ENCODE measurements around the gene ZNF181.
A peak's percentile ranks its signal among the peaks of the same experiment; 100 is the strongest.

The ZNF181 gene

DNA sequence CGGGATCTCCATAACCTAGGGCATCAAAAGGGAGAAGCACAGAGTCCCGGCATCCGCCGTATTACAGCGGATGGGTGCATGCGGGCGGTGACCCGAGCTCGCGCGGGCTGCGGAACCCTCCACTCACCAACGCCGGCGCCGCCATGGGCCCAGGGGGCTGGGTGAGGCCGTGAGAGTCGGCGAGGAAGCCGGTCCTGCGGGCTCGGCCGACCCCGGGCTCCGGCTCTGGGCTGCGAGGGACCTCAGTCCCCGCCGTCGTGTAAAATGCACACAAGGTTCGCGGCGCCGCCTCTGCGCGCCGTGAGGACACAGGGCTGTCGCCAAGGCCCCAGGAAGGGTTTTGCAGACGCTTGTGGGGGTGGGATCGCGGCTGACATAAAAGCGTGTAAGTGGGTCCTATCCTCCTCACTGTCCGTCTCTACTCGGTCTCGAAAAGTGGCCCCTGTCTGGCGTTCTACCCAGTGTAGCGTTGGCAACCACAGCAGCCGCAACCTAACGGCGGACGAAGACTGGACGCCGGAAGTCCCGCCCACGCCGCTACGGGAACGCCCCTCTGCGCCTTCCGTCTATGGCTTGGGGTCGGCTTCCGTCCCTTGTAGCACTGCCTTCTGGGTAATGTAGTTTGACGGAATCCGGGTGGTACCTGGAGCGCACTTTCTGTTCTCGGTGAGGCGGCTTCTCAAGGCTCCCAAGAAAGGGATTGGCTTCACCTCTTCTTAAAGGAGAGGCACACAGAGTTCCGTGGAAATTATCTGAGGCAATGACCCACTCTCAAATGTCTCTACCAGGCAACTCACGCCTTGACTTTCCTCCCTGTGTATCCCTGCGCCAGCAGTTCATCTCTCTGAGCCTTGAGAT lies 38.9 kb downstream of the ZNF181 start, which contains the start of gene ZNF599:
Gene ZNF599 (minus strand): TSS at position 519 of the 858 bp plus-strand sequence. CDS start 374 bp downstream, at position 145.
- Mint-ChIP-seq H3K4me1 (peaks cover 15% of the 10 kb centered on the region), H3K9me3 (no peaks in the 10 kb centered on the region), H3K4me3 (peak within 1 kb of the TSS; percentile 84), H3K27ac (ENCODE audit: low read depth) (peak within 1 kb of the TSS; percentile 78), H3K27me3 (no peaks in the 10 kb centered on the region), H3K36me3 (ENCODE audit: insufficient read depth) (no peaks in the 10 kb centered on the region)
- DNase-seq (ENCODE audit: low spot score in 2 of 2) (peak; percentile 77 to 79), ATAC-seq (replicated peaks; ENCODE audit: extremely low read depth, poor library complexity, severe bottlenecking) (peak; percentile 98)

DNA sequence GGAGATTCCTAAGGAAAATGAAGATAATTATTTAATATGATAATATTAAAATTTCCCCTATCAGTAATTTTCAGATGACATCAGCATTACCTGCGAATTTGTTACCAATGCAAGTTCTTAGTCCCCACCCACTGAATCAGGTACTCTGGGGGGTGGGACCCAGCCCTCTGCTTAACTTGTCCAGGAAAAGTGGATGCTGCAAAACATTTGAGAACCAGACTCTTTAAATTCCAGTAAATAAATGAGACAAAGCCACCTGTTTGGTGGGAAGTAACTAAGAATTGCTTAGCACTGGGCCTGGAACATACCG lies 39.5 kb downstream of the ZNF181 start:
- H3K4me3 Mint-ChIP-seq = peak overlapping the region; percentile 84

DNA sequence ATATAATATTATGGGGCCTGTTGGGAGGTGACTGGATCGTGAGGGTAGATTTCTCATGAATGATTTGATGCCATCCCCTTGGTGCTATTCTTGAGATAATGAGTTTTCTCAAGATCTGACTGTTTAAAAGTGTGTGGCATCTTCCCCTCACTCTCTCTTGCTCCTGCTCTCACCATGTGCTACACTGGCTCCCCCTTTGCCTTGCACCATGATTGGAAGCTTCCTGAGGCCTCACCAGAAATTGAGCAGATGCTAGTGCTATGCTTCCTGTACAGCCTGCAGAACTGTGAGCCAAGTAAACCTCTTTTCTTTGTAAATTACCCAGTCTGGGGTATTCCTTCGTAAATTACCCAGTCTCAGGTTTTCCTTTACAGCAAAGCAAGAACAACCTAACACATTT lies 40.8 kb downstream of the ZNF181 start:
- H3K27ac Mint-ChIP-seq (ENCODE audit: low read depth) = no peak overlapping the region
- no peaks in the 10 kb centered on the region for H3K36me3 Mint-ChIP-seq (ENCODE audit: insufficient read depth)
- peaks cover 15% of the 10 kb centered on the region for H3K4me1 Mint-ChIP-seq
- H3K9me3 Mint-ChIP-seq = no peaks in the 10 kb centered on the region
- no peak overlapping the region for H3K4me3 Mint-ChIP-seq
- DNase-seq (ENCODE audit: low spot score in 2 of 2) (no peak), ATAC-seq (replicated peaks; ENCODE audit: extremely low read depth, poor library complexity, severe bottlenecking) (no peak)
- H3K27me3 Mint-ChIP-seq = no peaks in the 10 kb centered on the region

More for the DNA sequence above, 39.5 kb downstream of the ZNF181 start:
- Mint-ChIP-seq H3K27me3 (no peaks in the 10 kb centered on the region), H3K4me1 (peaks cover 15% of the 10 kb centered on the region), H3K9me3 (no peaks in the 10 kb centered on the region), H3K36me3 (ENCODE audit: insufficient read depth) (no peaks in the 10 kb centered on the region), H3K27ac (ENCODE audit: low read depth) (no peak overlapping the region)
- DNase-seq (ENCODE audit: low spot score in 2 of 2) (no peak), ATAC-seq (replicated peaks; ENCODE audit: extremely low read depth, poor library complexity, severe bottlenecking) (no peak)

DNA sequence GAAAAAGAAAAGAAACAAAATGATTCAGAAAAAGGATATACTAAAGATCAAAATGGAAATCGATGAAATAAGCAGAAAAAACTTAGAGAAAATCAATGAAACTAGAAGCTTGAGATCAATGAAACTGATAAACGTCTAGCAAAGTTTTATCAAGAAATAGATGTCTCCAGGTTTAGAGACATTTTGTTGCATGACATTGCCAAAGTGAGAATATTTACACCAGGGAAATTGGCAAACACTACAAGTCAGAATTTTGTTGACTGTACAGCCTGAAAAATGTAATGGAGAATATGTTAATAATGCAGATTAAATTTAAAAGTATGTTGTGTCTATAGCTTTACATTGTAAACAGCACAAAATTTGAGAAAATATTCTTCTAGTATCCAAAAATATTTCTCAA lies 44.3 kb downstream of the ZNF181 start:
- no peaks in the 10 kb centered on the region for H3K36me3 Mint-ChIP-seq (ENCODE audit: insufficient read depth)
- H3K27ac Mint-ChIP-seq (ENCODE audit: low read depth) = no peak overlapping the region
- no peaks in the 10 kb centered on the region for H3K9me3 Mint-ChIP-seq
- H3K4me3 Mint-ChIP-seq = no peak overlapping the region
- H3K27me3 Mint-ChIP-seq = no peaks in the 10 kb centered on the region
- ATAC-seq (replicated peaks; ENCODE audit: extremely low read depth, poor library complexity, severe bottlenecking) (no peak), DNase-seq (ENCODE audit: low spot score in 2 of 2) (no peak)
- H3K4me1 Mint-ChIP-seq = no peaks in the 10 kb centered on the region

DNA sequence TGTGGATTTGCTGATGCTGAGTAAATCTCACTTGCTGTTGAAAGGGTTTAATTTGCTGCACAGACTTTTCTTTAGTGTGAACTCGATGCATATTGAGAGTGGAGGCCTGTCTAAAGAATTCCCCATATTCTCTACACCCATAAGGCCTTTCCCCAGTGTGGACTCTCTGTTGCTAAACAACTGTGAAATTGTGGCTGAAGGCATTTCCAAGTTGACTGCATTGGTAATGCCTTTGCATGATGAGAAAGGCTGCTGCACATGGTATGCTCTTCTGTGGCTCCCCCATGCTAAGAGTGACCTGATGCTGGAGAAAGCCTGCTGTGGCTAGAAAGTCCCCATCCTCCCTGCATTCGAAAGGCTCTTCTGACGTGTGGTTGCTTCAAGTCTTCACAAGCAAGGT lies 45.6 kb downstream of the ZNF181 start:
- Mint-ChIP-seq H3K9me3 (no peaks in the 10 kb centered on the region), H3K4me1 (no peaks in the 10 kb centered on the region), H3K36me3 (ENCODE audit: insufficient read depth) (no peaks in the 10 kb centered on the region), H3K27ac (ENCODE audit: low read depth) (no peak overlapping the region), H3K4me3 (no peak overlapping the region), H3K27me3 (no peaks in the 10 kb centered on the region)
- ATAC-seq (replicated peaks; ENCODE audit: extremely low read depth, poor library complexity, severe bottlenecking) (no peak), DNase-seq (ENCODE audit: low spot score in 2 of 2) (no peak)

DNA sequence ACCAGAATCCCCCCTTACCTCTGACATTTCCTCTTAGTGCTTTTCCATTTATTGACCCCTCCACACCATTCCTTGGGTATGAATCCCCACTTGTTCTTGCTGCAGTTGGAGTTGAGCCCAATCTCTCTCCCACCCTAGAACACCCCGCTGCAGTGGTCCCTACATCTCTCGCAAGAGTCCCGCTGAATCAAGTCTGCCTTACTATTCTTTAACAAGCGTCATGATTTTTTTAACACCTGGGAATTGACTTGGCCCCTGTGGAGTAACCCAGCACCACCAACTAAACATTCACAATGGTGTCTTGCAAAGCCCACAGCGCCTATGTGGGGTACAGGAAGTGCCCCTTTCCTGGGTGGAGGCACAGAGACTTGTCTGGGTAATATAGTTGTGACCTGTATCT lies 52.2 kb downstream of the ZNF181 start:
- Mint-ChIP-seq H3K4me3 (no peak overlapping the region), H3K9me3 (no peaks in the 10 kb centered on the region), H3K36me3 (ENCODE audit: insufficient read depth) (no peaks in the 10 kb centered on the region), H3K27me3 (no peaks in the 10 kb centered on the region), H3K27ac (ENCODE audit: low read depth) (no peak overlapping the region), H3K4me1 (no peaks in the 10 kb centered on the region)
- ATAC-seq (replicated peaks; ENCODE audit: extremely low read depth, poor library complexity, severe bottlenecking) (no peak), DNase-seq (ENCODE audit: low spot score in 2 of 2) (no peak)

DNA sequence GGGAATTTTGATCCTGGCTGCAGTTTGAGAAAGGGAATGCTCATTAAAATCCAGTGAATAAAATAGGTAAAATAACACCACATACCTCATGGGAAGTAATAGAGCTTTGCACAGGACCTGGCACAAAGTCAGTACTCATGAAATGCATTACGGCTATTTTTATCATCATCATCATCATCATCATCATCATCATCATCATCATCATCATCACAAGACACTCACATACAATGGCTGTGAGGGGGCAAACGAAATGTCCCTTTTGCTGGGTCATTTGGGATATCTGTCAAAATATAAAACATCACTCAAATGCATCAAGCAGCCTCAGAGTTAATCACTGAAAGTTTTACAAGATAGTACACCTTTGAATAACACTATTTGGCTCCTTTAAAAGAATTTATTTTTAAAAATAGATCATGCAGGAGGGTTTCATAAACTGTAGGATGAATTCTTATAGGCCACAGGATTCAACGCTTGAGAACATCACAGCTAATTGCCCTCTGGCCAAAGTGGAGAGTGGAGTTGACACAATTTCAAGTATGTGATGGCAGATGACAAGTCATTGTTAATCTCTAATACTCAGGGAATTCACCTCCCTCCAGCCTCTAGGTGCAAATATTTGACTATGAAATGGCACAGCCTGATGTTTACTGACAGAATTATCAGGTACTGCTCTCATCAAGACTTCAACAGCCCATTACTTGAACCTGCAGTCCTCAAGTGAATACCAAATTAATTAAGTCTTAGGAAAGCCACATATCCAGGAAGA lies 53.2 kb downstream of the ZNF181 start:
- H3K27me3 Mint-ChIP-seq = no peaks in the 10 kb centered on the region
- no peak for ATAC-seq (replicated peaks; ENCODE audit: extremely low read depth, poor library complexity, severe bottlenecking)

DNA sequence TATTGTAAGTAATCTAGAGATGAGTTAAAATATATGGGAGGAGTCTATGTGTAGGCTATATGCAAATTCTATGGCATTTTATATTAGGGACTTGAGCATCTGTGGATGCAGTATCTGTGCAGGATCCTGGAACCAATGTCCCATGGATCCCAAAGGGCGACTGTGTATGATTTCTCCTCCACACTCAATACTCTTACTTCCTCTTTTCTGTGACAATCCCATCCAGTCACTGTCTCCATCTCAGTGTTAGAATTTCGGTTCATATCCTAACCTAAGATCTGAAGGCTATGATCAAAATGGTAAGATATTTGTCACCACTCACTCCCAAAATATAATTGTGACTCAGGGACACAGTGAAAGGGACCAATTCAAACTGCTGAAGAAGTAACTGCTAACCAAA lies 54.0 kb downstream of the ZNF181 start:
- Mint-ChIP-seq H3K27me3 (no peaks in the 10 kb centered on the region), H3K27ac (ENCODE audit: low read depth) (no peak overlapping the region), H3K9me3 (no peaks in the 10 kb centered on the region), H3K4me1 (peaks cover 3% of the 10 kb centered on the region), H3K36me3 (ENCODE audit: insufficient read depth) (no peaks in the 10 kb centered on the region), H3K4me3 (no peak overlapping the region)
- ATAC-seq (replicated peaks; ENCODE audit: extremely low read depth, poor library complexity, severe bottlenecking) = no peak
- no peak for DNase-seq (ENCODE audit: low spot score in 2 of 2)

More for the DNA sequence above, 53.2 kb downstream of the ZNF181 start:
- H3K36me3 Mint-ChIP-seq (ENCODE audit: insufficient read depth) = no peaks in the 10 kb centered on the region
- no peaks in the 10 kb centered on the region for H3K9me3 Mint-ChIP-seq
- H3K4me3 Mint-ChIP-seq = no peak overlapping the region
- DNase-seq (ENCODE audit: low spot score in 2 of 2) = no peak
- H3K4me1 Mint-ChIP-seq = no peaks in the 10 kb centered on the region
- H3K27ac Mint-ChIP-seq (ENCODE audit: low read depth) = no peak overlapping the region

DNA sequence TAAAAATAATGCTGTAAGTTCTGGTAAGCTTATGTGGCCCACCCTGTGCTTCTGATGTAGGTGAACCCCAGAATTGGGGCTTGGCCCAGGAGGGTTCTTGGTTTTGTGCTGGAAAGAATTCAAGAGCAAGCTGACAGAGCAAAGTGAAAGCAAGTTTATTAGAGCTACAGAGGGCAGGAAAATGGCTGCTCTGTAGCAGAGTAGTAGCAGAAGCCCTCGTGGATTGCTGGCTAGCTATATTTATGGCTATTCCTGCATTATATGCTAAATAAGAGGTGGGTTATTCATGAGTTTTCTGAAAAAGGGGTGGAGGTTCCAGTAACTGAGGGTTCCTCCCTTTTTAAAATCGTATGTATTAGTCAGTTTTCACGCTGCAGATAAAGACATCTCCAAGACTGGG lies 59.5 kb downstream of the ZNF181 start:
- Mint-ChIP-seq H3K27me3 (no peaks in the 10 kb centered on the region), H3K9me3 (peaks cover 6% of the 10 kb centered on the region), H3K27ac (ENCODE audit: low read depth) (no peak overlapping the region), H3K4me3 (peak overlapping the region; percentile 21), H3K4me1 (peaks cover 12% of the 10 kb centered on the region), H3K36me3 (ENCODE audit: insufficient read depth) (no peaks in the 10 kb centered on the region)
- DNase-seq (ENCODE audit: low spot score in 2 of 2) = no peak
- no peak for ATAC-seq (replicated peaks; ENCODE audit: extremely low read depth, poor library complexity, severe bottlenecking)

DNA sequence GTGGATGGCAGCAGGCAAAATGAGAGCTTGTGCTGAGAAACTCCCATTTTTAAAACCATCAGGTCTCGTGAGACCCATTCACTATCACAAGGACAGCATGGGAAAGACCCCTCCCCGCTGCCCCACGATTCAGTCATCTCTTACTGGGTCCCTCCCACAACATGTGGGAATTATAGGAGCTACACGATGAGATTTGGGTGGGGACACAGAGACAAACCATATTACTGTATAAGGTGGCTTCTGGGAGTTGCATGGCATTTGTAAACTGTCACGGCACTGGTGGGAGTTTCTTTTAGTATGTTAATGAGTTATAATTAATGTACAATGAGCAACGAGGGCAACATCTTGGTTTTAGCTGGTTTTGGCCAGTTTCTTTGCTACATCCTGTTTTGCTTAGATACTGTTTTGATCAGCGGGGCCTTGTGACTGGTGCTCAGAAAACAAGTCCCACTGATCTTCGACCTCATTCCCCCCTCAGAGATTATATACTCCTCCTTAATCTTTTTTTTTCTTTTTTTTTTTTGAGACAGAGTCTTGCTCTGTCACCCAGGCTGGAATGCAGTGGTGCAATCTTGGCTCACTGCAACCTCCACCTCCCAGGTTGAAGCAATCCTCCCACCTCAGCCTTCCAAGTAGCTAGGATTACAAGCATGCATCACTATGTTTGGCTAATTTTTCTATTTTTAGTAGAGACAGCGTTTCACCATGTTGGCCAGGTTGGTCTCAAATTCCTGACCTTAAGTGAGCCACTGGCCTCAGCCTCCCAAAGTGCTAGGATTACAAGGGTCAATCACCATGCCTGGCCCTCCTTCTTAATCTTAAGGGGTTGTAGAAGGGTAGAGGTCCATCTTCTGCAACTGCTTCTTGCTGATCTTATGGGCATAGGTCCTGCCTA lies 60.3 kb downstream of the ZNF181 start:
- no peaks in the 10 kb centered on the region for H3K36me3 Mint-ChIP-seq (ENCODE audit: insufficient read depth)
- no peaks in the 10 kb centered on the region for H3K27me3 Mint-ChIP-seq
- peaks cover 12% of the 10 kb centered on the region for H3K4me1 Mint-ChIP-seq
- ATAC-seq (replicated peaks; ENCODE audit: extremely low read depth, poor library complexity, severe bottlenecking) (no peak), DNase-seq (ENCODE audit: low spot score in 2 of 2) (no peak)
- H3K27ac Mint-ChIP-seq (ENCODE audit: low read depth) = no peak overlapping the region
- H3K4me3 Mint-ChIP-seq = no peak overlapping the region
- H3K9me3 Mint-ChIP-seq = peaks cover 6% of the 10 kb centered on the region
